Measurements from ENCODE around the gene LAMA2.

LAMA2 gene

GRCh38 chr6:129195643-129196042, 312.7 kb downstream of the LAMA2 start:
- TF ChIP-seq ZBTB7A (IDR thresholded peaks at IDR 0.05; ENCODE audit: low read depth) (no peak), NFIC (IDR thresholded peaks at IDR 0.05) (no peak), FOXM1 (IDR thresholded peaks at IDR 0.05; ENCODE audit: borderline replicate concordance, low read depth) (no peak), TCF12 (IDR thresholded peaks at IDR 0.05; ENCODE audit: low read depth) (no peak), YY1 (IDR thresholded peaks at IDR 0.05; ENCODE audit: low read depth) (no peak), CREB1 (IDR thresholded peaks at IDR 0.05; ENCODE audit: low read depth) (no peak), USF1 (IDR thresholded peaks at IDR 0.05) (no peak), MAX (IDR thresholded peaks at IDR 0.05) (no peak), EP300 (IDR thresholded peaks at IDR 0.05; ENCODE audit: borderline replicate concordance) (no peak), TAF1 (IDR thresholded peaks at IDR 0.05; ENCODE audit: low read depth) (no peak), EGR1 (IDR thresholded peaks at IDR 0.05) (no peak), CEBPB (IDR thresholded peaks at IDR 0.05) (no peak), RAD21 (IDR thresholded peaks at IDR 0.05; ENCODE audit: low read depth) (no peak), REST (IDR thresholded peaks at IDR 0.05; ENCODE audit: low read depth) (no peak), TEAD4 (IDR thresholded peaks at IDR 0.05) (no peak)

GRCh38 chr6:129197154-129197553, 314.2 kb downstream of the LAMA2 start:
- TF ChIP-seq EGR1 (IDR thresholded peaks at IDR 0.05) (no peak), USF1 (IDR thresholded peaks at IDR 0.05) (no peak), TEAD4 (IDR thresholded peaks at IDR 0.05) (no peak), EP300 (IDR thresholded peaks at IDR 0.05; ENCODE audit: borderline replicate concordance) (no peak), FOXM1 (IDR thresholded peaks at IDR 0.05; ENCODE audit: borderline replicate concordance, low read depth) (no peak), MAX (IDR thresholded peaks at IDR 0.05) (no peak), YY1 (IDR thresholded peaks at IDR 0.05; ENCODE audit: low read depth) (no peak), RAD21 (IDR thresholded peaks at IDR 0.05; ENCODE audit: low read depth) (no peak), ZBTB7A (IDR thresholded peaks at IDR 0.05; ENCODE audit: low read depth) (no peak), TCF12 (IDR thresholded peaks at IDR 0.05; ENCODE audit: low read depth) (no peak), TAF1 (IDR thresholded peaks at IDR 0.05; ENCODE audit: low read depth) (no peak), NFIC (IDR thresholded peaks at IDR 0.05) (no peak), REST (IDR thresholded peaks at IDR 0.05; ENCODE audit: low read depth) (no peak), CEBPB (IDR thresholded peaks at IDR 0.05) (no peak), CREB1 (IDR thresholded peaks at IDR 0.05; ENCODE audit: low read depth) (no peak)

- TF ChIP-seq CREB1 (IDR thresholded peaks at IDR 0.05; ENCODE audit: low read depth) = no peak
Observed at GRCh38 chr6:129200151-129200550, 317.2 kb downstream of the LAMA2 start.

- TF ChIP-seq MAX (IDR thresholded peaks at IDR 0.05) (no peak), FOXM1 (IDR thresholded peaks at IDR 0.05; ENCODE audit: borderline replicate concordance, low read depth) (no peak), RAD21 (IDR thresholded peaks at IDR 0.05; ENCODE audit: low read depth) (no peak), ZBTB7A (IDR thresholded peaks at IDR 0.05; ENCODE audit: low read depth) (no peak), REST (IDR thresholded peaks at IDR 0.05; ENCODE audit: low read depth) (no peak), TCF12 (IDR thresholded peaks at IDR 0.05; ENCODE audit: low read depth) (no peak), TEAD4 (IDR thresholded peaks at IDR 0.05) (no peak), EP300 (IDR thresholded peaks at IDR 0.05; ENCODE audit: borderline replicate concordance) (no peak), YY1 (IDR thresholded peaks at IDR 0.05; ENCODE audit: low read depth) (no peak)
Observed at GRCh38 chr6:129203190-129203900, 320.4 kb downstream of the LAMA2 start.
